ENCODE measurements around the gene CATSPERD.
A peak's percentile ranks its signal among the peaks of the same experiment; 100 is the strongest.

CATSPERD gene, protein sequence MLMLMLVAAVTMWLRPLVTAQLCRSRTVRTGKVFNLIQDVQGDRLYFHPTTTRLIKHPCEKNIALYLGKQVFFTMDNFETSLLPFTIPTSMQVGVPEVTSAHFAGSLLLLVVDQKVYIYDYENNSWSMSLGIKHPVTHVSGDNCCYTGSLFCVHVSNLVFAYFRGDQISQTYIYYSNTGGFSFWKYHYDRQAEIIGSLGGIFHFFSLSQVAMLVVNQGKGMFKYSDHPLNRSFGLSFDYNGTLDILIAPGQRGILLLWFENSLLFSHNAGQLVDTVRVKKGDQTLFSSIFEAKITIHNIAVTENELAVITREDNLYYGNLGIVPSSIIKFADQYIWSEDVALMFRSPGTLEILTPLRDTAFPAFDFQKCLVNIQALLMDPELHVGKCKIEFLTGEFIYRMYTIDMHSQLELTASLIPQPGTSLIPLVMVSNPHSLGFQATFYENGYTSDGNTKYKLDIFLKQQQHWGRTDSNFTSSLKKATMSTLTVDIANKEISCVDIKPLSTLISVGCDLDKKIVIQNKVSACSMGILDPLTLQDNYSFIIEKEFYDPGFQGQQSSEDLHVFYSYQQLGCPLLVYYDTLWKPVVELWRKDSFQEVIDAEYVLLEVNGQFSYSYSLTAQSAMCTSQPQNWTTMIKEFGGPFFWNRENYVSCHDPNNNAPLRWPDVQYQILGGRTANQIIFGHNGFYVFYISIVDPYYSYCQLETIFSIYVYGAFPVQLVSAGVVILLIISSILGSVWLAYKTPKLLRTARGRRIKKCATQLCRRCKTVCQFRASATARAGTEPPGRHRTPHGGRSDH

DNA sequence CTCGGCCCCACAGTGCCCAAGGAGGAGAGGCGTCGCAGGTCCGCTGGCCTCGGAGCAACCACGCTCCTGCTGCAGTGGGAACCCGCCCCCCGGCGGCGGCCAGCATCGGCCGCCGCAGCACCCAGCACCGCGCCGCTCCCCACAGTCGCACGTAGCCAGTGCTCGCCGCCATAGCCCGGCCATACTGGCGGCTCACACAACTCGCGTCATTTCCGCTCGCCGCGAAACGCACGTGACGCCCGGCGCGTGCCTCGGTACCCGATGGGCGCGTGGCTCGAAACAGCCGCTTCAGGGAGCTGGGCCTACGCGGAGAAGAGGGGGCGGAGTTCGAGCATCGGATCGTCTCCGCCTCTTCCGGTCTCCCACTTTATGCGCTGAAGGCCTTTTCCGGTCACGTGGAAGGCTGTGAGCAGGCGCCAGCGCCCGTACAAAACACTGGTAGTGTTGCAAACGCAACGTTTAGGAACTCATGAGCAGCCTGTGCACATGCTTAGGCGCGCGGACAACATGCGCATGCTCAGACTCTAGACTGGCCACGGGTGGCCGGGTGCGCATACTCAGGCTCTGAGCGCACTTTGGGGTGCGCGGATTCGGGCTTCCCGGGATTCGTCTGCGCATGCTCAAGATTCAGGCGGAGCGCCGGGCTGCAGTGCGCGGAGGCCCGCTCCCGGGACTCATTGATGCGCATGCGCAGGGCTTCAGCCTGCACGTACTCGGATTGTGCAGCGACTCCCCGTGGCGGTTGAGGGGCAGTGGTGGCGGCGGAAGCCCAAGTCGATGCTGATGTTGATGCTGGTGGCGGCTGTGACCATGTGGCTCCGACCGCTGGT lies at the start of gene CATSPERD, which contains the start of gene LONP1:
TSS of gene CATSPERD (plus strand) at position 677 of the 830 bp plus-strand sequence. CDS start at position 778, 101 bp downstream.
TSS of gene LONP1 (minus strand) at position 186 of the 830 bp plus-strand sequence. CDS start at position 172, 14 bp downstream.
- DNase-seq, result peak; percentile 99

DNA sequence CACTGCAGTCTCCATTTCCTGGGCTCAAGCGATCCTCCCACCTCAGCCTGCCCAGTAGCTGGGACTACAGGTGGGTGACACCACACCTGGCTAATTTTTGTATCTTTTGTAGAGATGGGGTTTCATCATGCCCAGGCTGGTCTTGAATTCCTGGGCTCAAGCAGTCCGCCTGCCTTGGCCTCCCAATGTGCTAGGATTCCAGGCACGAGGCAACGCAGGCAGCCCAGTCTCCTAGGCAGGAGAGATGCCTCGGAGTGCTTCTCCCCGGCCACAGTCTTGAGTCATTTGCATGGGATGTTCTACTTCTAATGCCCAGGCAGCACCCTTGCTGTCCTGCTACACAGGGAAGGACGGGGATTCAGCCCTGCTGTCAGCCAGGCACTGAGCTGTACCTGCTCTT lies 48.8 kb upstream of the CATSPERD start:
- no peak for DNase-seq

- no peak for DNase-seq
Observed at GRCh38 chr19:5672708-5673459, 47.6 kb upstream of the CATSPERD start.

DNA sequence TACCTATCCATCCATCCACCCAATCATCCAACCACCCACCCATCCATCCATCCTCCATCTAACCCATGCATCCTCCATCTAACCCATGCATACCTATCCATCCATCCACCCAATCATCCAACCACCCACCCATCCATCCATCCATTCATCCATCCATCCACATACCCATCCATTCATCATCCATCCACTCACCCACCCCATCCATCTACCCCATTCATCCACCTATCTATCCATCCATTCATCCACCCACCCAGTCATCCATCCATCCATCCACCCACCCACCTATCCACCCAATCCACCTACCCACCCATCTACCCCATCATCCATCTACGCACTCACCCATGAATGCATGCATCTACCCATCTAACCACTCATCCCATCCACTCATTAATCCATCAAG lies 46.7 kb upstream of the CATSPERD start:
- no peak for DNase-seq

DNA sequence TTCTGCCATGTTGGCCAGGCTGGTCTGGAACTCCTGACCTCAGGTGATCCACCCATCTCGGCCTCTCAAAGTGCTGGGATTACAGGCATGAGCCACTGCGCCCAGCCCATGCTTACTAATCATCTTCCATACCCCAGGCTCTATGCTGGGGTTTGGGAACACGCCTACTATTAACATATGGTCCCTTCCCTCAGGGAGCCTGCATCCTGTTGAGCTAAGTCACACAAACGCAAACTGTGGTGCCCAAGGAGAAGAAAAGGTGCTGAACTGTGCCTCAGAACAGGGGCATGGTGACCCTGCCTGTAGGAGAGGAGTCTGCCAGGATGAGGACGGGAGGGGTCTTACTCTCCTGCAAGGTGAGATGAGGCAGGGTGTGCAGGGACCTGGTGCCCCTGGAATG lies 45.7 kb upstream of the CATSPERD start:
- DNase-seq, result no peak

- no peak for DNase-seq
Observed at GRCh38 chr19:5676105-5676771, 44.2 kb upstream of the CATSPERD start.

DNA sequence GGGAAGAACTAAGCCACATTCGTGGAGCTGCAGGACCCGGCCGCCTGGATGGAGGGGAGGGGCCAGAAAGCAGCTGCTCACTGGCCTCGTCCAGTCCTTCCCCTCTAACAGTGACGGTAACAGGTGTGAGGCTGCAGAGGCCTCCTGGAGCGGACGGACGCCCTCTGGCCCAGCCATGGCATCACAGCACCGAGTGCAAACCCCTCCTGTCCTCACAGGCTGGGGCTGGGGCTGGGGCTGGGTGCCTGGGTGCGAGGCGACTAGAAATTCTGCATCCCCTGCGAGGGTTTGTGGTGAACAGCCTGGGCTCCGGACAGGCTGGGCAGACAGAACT lies 43.7 kb upstream of the CATSPERD start:
- DNase-seq, result no peak

DNA sequence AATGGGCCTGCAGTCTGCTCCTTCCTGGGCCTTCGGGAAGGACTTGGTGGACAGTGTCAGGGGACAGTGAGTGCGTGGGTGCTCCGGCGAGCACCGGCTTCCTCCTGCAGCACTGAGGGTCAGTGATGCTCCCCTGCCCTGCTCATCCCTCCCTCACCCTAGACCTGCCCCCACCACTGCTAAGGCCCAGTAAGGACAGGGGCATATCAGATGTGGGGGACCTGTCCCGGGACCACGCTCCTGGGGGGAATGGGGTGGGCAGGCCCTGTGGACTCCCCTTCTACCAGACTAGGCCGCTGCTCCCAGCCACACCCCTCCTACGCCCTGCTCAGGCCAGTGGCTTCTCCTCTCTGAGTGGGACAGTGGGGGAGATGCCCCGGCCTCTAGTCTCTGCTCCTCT lies 43.3 kb upstream of the CATSPERD start:
- no peak for DNase-seq

GRCh38 chr19:5677580-5677979 lies 42.9 kb upstream of the CATSPERD start:
- no peak for DNase-seq

- no peak for DNase-seq
Observed at GRCh38 chr19:5678071-5678718, 42.2 kb upstream of the CATSPERD start.

DNA sequence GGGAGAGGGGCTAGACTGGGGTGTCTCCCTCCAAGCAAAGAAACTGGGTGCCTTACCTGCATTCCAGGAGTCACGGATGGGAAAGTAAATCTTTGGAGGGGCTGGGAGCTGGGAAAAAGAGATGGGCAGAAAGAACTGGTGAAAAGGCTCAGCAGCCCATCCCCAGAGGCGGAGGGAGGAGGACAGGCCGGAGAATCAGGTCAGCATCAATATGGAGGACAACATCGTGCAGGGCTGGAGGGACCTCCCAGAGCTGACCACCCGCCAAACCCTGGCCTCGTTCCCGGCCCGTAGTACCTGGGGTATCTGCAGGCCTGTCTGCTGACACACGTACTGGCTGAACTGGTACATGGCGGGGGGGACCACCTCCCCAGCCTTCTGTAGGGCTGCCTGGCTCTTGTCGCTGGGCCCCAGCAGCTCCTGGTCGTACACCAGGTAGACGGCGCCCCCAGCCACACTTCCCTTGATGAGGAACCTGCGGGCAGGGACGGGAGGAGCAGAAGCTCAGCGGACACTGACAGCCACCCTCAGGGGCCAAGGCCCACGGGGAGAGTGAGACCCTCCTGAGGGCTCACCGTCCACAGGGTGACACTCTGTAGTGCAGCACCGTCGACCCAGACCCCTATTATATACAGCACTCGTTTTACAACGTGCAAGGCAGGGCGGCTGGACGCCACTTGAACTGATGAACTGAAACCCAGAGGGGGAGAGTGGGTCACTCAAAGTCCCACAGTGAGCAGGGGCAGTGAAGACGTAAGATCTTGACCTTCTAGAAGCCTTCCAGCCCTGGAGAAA lies 41.0 kb upstream of the CATSPERD start:
- no peak for DNase-seq

- no peak for DNase-seq
Observed at GRCh38 chr19:5680084-5680436, 40.4 kb upstream of the CATSPERD start.

DNA sequence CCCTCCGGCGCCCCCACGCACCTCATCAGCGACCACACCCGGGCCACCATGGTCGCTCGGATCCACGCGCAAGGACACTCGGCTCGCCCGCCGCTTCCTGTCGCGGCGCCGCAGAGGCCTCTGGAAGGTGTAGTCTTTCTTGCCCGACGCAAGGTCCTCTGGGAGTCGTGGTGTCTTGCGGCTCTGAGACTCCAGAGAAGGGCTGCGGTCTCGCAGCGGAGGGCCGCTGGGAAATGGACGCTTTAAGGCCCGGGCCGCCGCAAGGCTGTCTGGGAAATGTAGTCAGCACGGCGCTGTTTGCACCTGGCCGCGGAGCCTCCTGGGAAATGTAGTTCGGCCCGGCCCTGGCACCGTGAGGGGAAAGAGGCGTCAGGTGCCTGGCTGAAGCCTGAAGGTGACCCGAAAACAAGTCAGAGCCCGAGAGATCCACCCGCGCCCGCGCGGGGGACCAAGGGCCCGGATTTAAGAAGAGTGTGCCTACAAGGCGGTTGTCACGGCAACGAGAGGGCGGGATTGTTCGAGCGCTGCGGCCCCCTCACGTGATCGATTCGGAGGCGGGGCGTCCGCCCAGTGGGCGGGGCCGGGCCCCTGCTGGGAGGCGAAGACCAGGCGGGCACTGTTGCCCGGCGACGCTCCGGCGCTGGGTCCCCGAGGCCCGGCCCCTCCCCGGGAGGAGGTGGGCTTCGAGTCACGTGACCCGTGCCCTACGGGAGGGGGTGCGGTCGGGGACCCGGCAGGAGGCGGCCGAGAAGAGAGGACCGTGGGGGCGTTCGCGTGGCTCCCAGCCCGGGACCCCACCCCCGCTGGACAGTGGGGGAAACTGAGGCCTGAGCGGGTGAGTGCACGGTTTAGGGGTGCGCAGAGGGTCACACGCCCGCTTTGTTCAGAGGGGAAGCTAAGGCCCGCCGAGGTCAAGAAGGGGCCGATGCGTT lies 39.7 kb upstream of the CATSPERD start, which contains the start of the genes HSD11B1L and MICOS13:
TSS of gene HSD11B1L (plus strand) at position 591 of the 932 bp plus-strand sequence. CDS start 3,806 bp downstream, outside the sequence.
TSS of gene MICOS13 (minus strand) at position 80 of the 932 bp plus-strand sequence. CDS start at position 50, 30 bp downstream.
- peak; percentile 98 for DNase-seq

DNA sequence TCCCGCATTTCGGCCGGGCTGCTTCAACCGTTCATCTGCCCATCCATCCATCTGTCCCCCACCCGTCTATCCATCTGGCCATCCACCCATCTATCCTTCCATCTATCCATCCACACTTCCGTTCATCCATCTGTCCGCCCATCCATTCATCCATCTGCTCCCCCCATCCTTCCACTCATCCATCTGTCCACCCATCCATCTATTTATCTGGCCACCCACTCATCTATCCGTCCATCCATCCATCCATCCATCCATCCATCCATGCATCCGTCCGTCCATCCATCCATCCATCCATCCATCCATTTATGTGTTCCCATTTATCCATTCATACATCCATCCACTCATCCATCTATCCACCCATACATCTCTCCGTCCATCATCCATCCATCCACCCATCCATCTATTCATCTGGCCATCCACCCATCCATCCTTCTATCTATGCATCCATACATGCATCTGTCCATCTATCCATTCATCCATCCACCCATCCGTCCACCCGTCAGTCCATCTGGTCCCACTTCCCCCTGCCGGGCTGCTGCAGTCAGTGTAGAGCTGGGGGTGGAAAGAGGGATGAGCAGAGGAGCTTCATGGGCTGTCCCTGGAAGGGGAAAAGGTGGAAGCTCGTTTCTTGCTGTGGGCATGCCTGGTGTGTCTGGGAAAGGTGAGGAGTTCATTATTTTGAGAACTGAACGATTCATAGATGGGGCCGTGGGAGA lies 38.9 kb upstream of the CATSPERD start:
- DNase-seq, result no peak

- DNase-seq, result no peak
Observed at GRCh38 chr19:5682107-5682482, 38.3 kb upstream of the CATSPERD start.

DNA sequence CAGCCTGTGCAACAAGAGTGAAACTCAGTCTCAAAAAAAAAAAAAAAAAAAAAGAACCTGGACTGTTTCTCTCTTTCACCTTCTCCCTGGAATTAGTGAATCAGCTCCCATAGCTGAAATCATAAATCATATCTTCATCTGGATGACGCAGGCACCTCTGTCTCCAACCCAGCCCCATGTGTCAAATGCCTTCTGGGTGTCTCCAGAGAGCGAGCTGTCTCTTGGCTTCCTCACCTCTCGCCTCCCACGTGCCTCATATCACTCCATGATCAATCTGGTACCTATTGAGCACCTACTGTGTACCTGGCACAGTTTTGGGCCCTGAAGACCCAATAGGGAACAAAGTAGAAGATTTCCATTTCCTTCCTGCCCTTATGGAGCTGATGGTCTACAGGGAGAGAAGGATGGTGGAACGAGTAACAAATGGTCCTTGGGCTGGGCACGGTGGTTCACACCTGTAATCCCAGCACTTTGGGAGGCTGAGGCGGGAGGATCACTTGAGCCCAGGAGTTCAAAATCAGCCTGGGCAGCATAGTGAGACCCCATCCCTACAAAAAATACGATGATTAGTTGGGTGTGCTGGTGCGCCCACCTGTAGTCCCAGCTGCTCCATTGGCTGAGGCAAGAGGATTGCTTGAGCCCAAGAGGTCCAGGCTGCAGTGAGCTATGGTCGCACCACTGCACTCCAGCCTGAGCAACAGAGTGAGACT lies 37.1 kb upstream of the CATSPERD start:
- DNase-seq, result no peak

GRCh38 chr19:5684694-5685430 lies 35.6 kb upstream of the CATSPERD start:
- DNase-seq, result no peak
